HepG2 (cell line): Measurements from ENCODE around the gene GPAT3. TPM values are rescaled to one million over a fixed set of nuclear protein-coding genes. Genes with fewer than 3 reads are reported as not detected.

Experiments
- HOXA5 ChIP-seq: sonication (generic); formaldehyde crosslinking; IDR thresholded peaks from 2 replicates; pipeline ENCODE4 v1.4.0; 2020; ENCODE audit warnings: missing genetic modification reagents
- KLF6 ChIP-seq: IDR thresholded peaks from 2 replicates; pipeline ENCODE4 v1.8.0; 2016; ENCODE audit warnings: missing biosample characterization, missing genetic modification reagents
- MEIS2 ChIP-seq: sonication (generic); formaldehyde crosslinking; IDR thresholded peaks from 2 replicates; pipeline ENCODE4 v1.9.0; 2021; ENCODE audit warnings: mild to moderate bottlenecking, missing genetic modification reagents
- MYNN ChIP-seq: sonication (generic); formaldehyde crosslinking; IDR thresholded peaks from 2 replicates; pipeline ENCODE4 v1.4.0; 2020; ENCODE audit warnings: mild to moderate bottlenecking, low read depth, missing genetic modification reagents
- RBM39 ChIP-seq: fragments of 200-400 bp; formaldehyde crosslinking; IDR thresholded peaks from one replicate; pipeline ENCODE4 v1.6.1; 2018; ENCODE audit warnings: antibody characterized with exemption, mild to moderate bottlenecking, low read depth, low read length; ENCODE audit not compliant: poor library complexity, severe bottlenecking
- REPIN1 ChIP-seq: sonication (generic); formaldehyde crosslinking; IDR thresholded peaks from 2 replicates; pipeline ENCODE4 v1.8.0; 2022; ENCODE audit warnings: missing genetic modification reagents, low read depth, mild to moderate bottlenecking, borderline replicate concordance
- TFDP2 ChIP-seq: sonication (generic); formaldehyde crosslinking; IDR thresholded peaks from 2 replicates; pipeline ENCODE4 v1.4.0; 2020; ENCODE audit warnings: missing genetic modification reagents
- TIGD3 ChIP-seq: sonication (generic); formaldehyde crosslinking; IDR thresholded peaks from 2 replicates; pipeline ENCODE4 v1.5.1; 2020; ENCODE audit warnings: mild to moderate bottlenecking, missing genetic modification reagents, borderline replicate concordance
- YY1 ChIP-seq: IDR thresholded peaks from 2 replicates; pipeline ENCODE4 v1.6.1; 2011; ENCODE audit warnings: low read length, low read depth, moderate library complexity, mild to moderate bottlenecking; ENCODE audit not compliant: insufficient read depth, insufficient replicate concordance
- ZBTB10 ChIP-seq: sonication (generic); formaldehyde crosslinking; IDR thresholded peaks from 2 replicates; pipeline ENCODE4 v1.4.0; 2020; ENCODE audit warnings: missing genetic modification reagents, borderline replicate concordance
- ZNF12 ChIP-seq: sonication (generic); formaldehyde crosslinking; IDR thresholded peaks from 2 replicates; pipeline ENCODE4 v1.5.0; 2020; ENCODE audit warnings: missing genetic modification reagents
- ZNF282 ChIP-seq: fragments of 450-650 bp; IDR thresholded peaks from 2 replicates; pipeline ENCODE4 v1.6.1; 2018; ENCODE audit not compliant: partially characterized antibody
- ZNF609 ChIP-seq: sonication (generic); formaldehyde crosslinking; IDR thresholded peaks from 2 replicates; pipeline ENCODE4 v1.4.0; 2020; ENCODE audit warnings: mild to moderate bottlenecking, missing genetic modification reagents, borderline replicate concordance
- ZNF615 ChIP-seq: sonication (generic); formaldehyde crosslinking; IDR thresholded peaks from 2 replicates; pipeline ENCODE4 v1.5.0; 2020; ENCODE audit warnings: mild to moderate bottlenecking, missing genetic modification reagents, borderline replicate concordance
- polyA plus RNA-seq, 8 experiments: library from polyadenylated mRNA; depleted of rRNA in 3 of 8; stranded (reverse) in 7 of 8; unstranded in 1 of 8; fragments of >200 nt; fragmentation: Illumina TruSeq in 4 of 8; extraction: Trizol in 4 of 8; gene quantifications; 2 replicates each; pipeline versions ENCODE4 v1.2.1 to v1.2.3, GENCODE V29; 2011 to 2016; ENCODE audit warnings: low read depth in 4 of 8, missing spikeins in 1 of 8, mixed read lengths in 1 of 8; ENCODE audit not compliant: insufficient read depth in 1 of 8
- total RNA-seq, 5 experiments: library from RNA; depleted of rRNA; stranded (reverse); fragments of >200 nt; fragmentation: Illumina TruSeq; extraction: Trizol; gene quantifications; 2 replicates each; pipeline ENCODE4 v1.2.3, GENCODE V29; 2016; ENCODE audit warnings: low read depth in 1 of 5

Gene GPAT3
- total and polyA plus RNA-seq, 2 of the 13 experiments (the other 11 are each of a cell fraction or from before 2014, with no cell fraction given), result 2.4 to 2.6 TPM

DNA sequence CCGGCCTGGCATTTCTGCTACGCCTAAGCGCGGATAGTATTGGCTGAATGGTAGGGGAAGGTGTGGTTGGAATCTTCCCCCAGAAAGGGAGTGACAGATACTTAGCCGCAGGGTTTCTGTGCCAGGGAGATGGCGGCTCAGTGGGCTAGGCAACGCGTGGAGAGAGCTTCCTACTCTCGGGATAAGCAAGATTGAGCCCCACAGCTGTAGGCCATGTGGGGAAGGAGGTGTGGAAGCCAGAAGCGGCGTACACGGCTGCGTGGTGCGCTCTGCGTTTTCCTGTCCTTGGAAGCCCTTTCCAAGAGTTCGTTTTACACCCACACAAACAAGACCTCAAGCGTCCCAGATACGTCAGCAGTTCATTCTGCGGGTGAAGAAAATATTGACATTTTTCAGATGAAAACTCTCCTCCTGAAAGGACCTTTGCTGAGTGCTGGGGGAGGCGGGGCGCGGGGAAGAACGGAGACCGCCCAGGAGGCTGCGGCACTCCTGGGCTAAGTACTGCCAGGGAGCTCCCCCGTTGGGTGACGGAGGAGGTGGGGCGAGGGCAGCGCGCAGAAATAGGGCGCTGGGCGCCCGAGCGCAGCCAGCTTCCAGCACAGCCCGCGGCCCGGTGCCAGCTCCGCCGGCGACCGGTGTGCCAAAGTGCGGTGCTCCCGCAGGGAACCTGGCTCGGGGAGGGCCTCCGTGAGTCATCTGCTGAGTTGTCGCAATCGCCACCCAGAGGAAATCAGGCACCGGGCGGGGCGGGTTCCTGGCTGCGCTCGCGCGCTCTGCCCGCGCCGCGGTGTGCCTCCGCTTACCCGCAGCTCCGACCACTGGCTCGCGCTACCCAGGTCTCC, at the start of gene GPAT3 (continued):
- TF ChIP-seq ZBTB10, result no peak
- TF ChIP-seq MYNN (CRISPR knock-in tag), result no peak
- TF ChIP-seq TFDP2, result no peak
- TF ChIP-seq ZNF282, result no peak
- TF ChIP-seq MEIS2 (CRISPR knock-in tag), result no peak; the same call in 1 of the 2 replicates
- no peak for TF ChIP-seq ZNF609
- no peak for TF ChIP-seq TIGD3 (CRISPR knock-in tag)
- TF ChIP-seq REPIN1 (CRISPR knock-in tag), result no peak
- peak; percentile 31 for TF ChIP-seq YY1
- TF ChIP-seq RBM39, result no peak
- no peak for TF ChIP-seq ZNF12
- no peak for TF ChIP-seq HOXA5 (CRISPR knock-in tag)
- no peak for TF ChIP-seq ZNF615 (CRISPR knock-in tag)
- no peak for TF ChIP-seq KLF6
